Liver (tissue), 9 donors: ENCODE data around the gene ANKRD53. TPM values are rescaled to one million over a fixed set of nuclear protein-coding genes. Genes with fewer than 3 reads are reported as not detected.

ENCODE experiments used
- DNase-seq: peaks from one replicate; pipeline ENCODE4 v3.0.0-alpha.2; 2017; ENCODE audit warnings: low spot score
- H3K27ac ChIP-seq, 2 donors: one replicate each; pipeline ENCODE4 v1.7.0; 2013; ENCODE audit warnings: inconsistent platforms in 2 of 2, low read length in 2 of 2, control low read depth in 1 of 2, low read depth in 1 of 2, mild to moderate bottlenecking in 1 of 2
- H3K27me3 ChIP-seq, 4 donors: one replicate each; pipeline versions ENCODE4 v1.6.1 to v1.7.0; 2013; ENCODE audit warnings: low read length in 3 of 4, inconsistent platforms in 1 of 4, mild to moderate bottlenecking in 1 of 4, moderate library complexity in 1 of 4; ENCODE audit not compliant: control insufficient read depth in 4 of 4, insufficient read depth in 4 of 4
- H3K36me3 ChIP-seq, 4 donors: one replicate each; pipeline versions ENCODE4 v1.6.1 to v1.7.0; 2013; ENCODE audit warnings: low read length in 3 of 4, mild to moderate bottlenecking in 3 of 4, low read depth in 1 of 4, moderate library complexity in 1 of 4; ENCODE audit not compliant: control insufficient read depth in 4 of 4, insufficient read depth in 3 of 4
- H3K4me1 ChIP-seq, 4 donors: one replicate each; pipeline versions ENCODE4 v1.6.1 to v1.7.0; 2013; ENCODE audit warnings: low read length in 3 of 4, mild to moderate bottlenecking in 3 of 4, moderate library complexity in 1 of 4; ENCODE audit not compliant: control insufficient read depth in 4 of 4, insufficient read depth in 4 of 4
- H3K4me3 ChIP-seq, 3 donors: one replicate each; pipeline versions ENCODE4 v1.6.1 to v1.7.0; 2013; ENCODE audit warnings: low read length in 3 of 3, control low read depth in 1 of 3, low read depth in 1 of 3, mild to moderate bottlenecking in 1 of 3
- H3K9ac ChIP-seq, 2 donors: one replicate each; pipeline ENCODE4 v1.7.0; 2013; ENCODE audit warnings: low read length in 2 of 2, mild to moderate bottlenecking in 2 of 2, moderate library complexity in 2 of 2, control low read depth in 1 of 2, low read depth in 1 of 2
- H3K9me3 ChIP-seq, 4 donors: one replicate each; pipeline versions ENCODE4 v1.6.1 to v1.7.0; 2013; ENCODE audit warnings: low read length in 3 of 4; ENCODE audit not compliant: control insufficient read depth in 4 of 4
- ATF3 ChIP-seq: IDR thresholded peaks from 2 replicates; pipeline ENCODE4 v1.6.1; 2016; ENCODE audit warnings: antibody characterized with exemption
- EGR1 ChIP-seq, 2 donors: IDR thresholded peaks; 2 replicates each; pipeline ENCODE4 v1.6.1; 2016 to 2018; ENCODE audit warnings: antibody characterized with exemption in 2 of 2, low read depth in 2 of 2
- FOXA1 ChIP-seq: IDR thresholded peaks from 2 replicates; pipeline ENCODE4 v1.6.1; 2016; ENCODE audit warnings: antibody characterized with exemption
- FOXA2 ChIP-seq: IDR thresholded peaks from 2 replicates; pipeline ENCODE4 v1.6.1; 2016; ENCODE audit warnings: antibody characterized with exemption
- GABPA ChIP-seq, 2 donors: IDR thresholded peaks in 1 of 2; conservative IDR thresholded peaks in 1 of 2; 2 replicates each; pipeline ENCODE4 v1.6.1; 2016; ENCODE audit warnings: antibody characterized with exemption in 2 of 2, mild to moderate bottlenecking in 1 of 2, moderate library complexity in 1 of 2
- HNF4A ChIP-seq, 2 donors: conservative IDR thresholded peaks; 2 replicates each; pipeline ENCODE4 v1.6.1; 2016; ENCODE audit warnings: antibody characterized with exemption in 2 of 2, mild to moderate bottlenecking in 2 of 2
- JUND ChIP-seq, 2 donors: IDR thresholded peaks; 2 replicates each; pipeline ENCODE4 v1.6.1; 2016; ENCODE audit warnings: antibody characterized with exemption in 2 of 2
- MAX ChIP-seq: IDR thresholded peaks from 2 replicates; pipeline ENCODE4 v1.6.1; 2016; ENCODE audit warnings: antibody characterized with exemption
- NR2F2 ChIP-seq: IDR thresholded peaks from 2 replicates; pipeline ENCODE4 v1.6.1; 2016; ENCODE audit warnings: antibody characterized with exemption
- RAD21 ChIP-seq, 2 donors: IDR thresholded peaks; 2 replicates each; pipeline ENCODE4 v1.6.1; 2016; ENCODE audit warnings: antibody characterized with exemption in 2 of 2, mild to moderate bottlenecking in 2 of 2
- SP1 ChIP-seq: IDR thresholded peaks from 2 replicates; pipeline ENCODE4 v1.6.1; 2018; ENCODE audit warnings: antibody characterized with exemption, mild to moderate bottlenecking
- TAF1 ChIP-seq: conservative IDR thresholded peaks from 2 replicates; pipeline ENCODE4 v1.6.1; 2016; ENCODE audit warnings: antibody characterized with exemption, mild to moderate bottlenecking
- YY1 ChIP-seq: IDR thresholded peaks from 2 replicates; pipeline ENCODE4 v1.6.1; 2016; ENCODE audit warnings: antibody characterized with exemption, mild to moderate bottlenecking
- ZBTB33 ChIP-seq: IDR thresholded peaks from 2 replicates; pipeline ENCODE4 v1.6.1; 2016; ENCODE audit warnings: antibody characterized with exemption
- WGBS: extraction: QIAGEN DNeasy Blood & Tissue Kit; methylation state at CpG from one replicate; pipeline ENCODE4 v1.1.7; 2013; 5-methylcytosine and 5-hydroxymethylcytosine counted together
- polyA plus RNA-seq, 2 donors: library from polyadenylated mRNA; stranded (reverse) in 1 of 2; unstranded in 1 of 2; fragments of 200-250 nt in 1 of 2; fragments of >200 nt in 1 of 2; fragmentation: Nextera tagmentation in 1 of 2; extraction: Ambion mirVana in 1 of 2; gene quantifications; one replicate each; pipeline versions ENCODE4 v1.2.1 to v1.2.3, GENCODE V29; 2013 to 2015
- total RNA-seq, 2 donors: library from RNA; depleted of rRNA; stranded (reverse); fragments of >200 nt; gene quantifications; one replicate each; pipeline ENCODE4 v1.2.3, GENCODE V29; 2014
- TF ChIP-seq, protein P1 (sequence below): IDR thresholded peaks from 2 replicates; pipeline ENCODE4 v1.6.1; 2016; ENCODE audit warnings: antibody characterized with exemption, mild to moderate bottlenecking
- TF ChIP-seq, protein P2 (sequence below): fragments of 150-350 bp; IDR thresholded peaks from 2 replicates; pipeline ENCODE4 v1.5.1; 2017; ENCODE audit warnings: improper control_type of control experiment, low read depth, low read length; ENCODE audit not compliant: missing input control
- donor health status: healthy.
- donor health status: healthy.
- donor health status: healthy.
- donor health status: healthy.
- donor health status: healthy.

Gene ANKRD53
- total and polyA plus RNA-seq, 4 donors = 0.29 to 0.50 (median 0.39) TPM

DNA sequence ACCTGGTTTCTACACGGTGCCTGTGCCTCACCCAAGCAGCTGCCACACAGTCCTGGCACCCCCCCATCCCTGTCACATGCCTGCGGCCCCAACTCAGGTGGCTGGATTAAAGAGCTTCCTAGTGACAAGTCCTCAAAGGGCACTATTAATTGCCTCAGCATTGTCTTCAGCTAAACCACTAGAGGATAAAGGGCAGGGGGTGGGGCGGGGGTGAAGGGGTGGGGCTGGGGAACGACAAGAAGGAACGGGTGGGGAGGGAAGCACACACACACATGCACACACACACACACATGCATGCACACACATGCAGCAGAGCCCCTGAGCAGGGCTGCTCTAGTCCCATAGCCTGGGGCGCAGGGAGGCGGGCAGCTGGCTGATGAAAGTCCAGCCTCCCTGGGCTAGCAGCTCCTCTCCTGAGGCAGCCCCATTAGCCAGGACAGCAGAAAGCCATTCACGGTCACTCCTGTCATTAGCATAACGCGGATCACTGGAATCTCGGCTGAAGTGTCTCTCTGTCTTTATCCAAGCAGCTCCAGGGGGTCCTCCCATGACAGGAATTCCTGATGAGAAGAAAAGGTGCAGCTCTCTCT lies 23.6 kb downstream of the ANKRD53 start:
- Histone ChIP-seq H3K27ac (no peak overlapping the region), H3K9ac (no peak overlapping the region), H3K9me3 (no peaks in the 10 kb centered on the region), H3K4me3 (no peak overlapping the region), H3K4me1 (peaks cover 0 to 4% (median 2%) of the 10 kb centered on the region in 4 donors), H3K36me3 (no peaks in the 10 kb centered on the region), H3K27me3 (no peaks in the 10 kb centered on the region)
- DNase-seq = no peak
- 50% methylated on average over 11 of the region's 11 CpGs for WGBS
- TF ChIP-seq GABPA (IDR thresholded peaks at IDR 0.05 in 1 of 2, conservative IDR thresholded peaks at IDR 0.05 in 1 of 2) = no peak
- TF ChIP-seq RAD21 (IDR thresholded peaks at IDR 0.05) = no peak
- TF ChIP-seq ATF3 = no peak
- no peak for TF ChIP-seq JUND (IDR thresholded peaks at IDR 0.05)
- no peak for TF ChIP-seq TAF1
- no peak for TF ChIP-seq ZBTB33
- no peak for TF ChIP-seq YY1
- TF ChIP-seq HNF4A (conservative IDR thresholded peaks at IDR 0.05) = no peak
- no peak for TF ChIP-seq EGR1 (IDR thresholded peaks at IDR 0.05; ENCODE audit: low read depth in 2 of 2)
- TF ChIP-seq FOXA1 = no peak
- no peak for TF ChIP-seq NR2F2
- TF ChIP-seq SP1 = no peak
- no peak for TF ChIP-seq MAX
- TF ChIP-seq, protein P1, sequence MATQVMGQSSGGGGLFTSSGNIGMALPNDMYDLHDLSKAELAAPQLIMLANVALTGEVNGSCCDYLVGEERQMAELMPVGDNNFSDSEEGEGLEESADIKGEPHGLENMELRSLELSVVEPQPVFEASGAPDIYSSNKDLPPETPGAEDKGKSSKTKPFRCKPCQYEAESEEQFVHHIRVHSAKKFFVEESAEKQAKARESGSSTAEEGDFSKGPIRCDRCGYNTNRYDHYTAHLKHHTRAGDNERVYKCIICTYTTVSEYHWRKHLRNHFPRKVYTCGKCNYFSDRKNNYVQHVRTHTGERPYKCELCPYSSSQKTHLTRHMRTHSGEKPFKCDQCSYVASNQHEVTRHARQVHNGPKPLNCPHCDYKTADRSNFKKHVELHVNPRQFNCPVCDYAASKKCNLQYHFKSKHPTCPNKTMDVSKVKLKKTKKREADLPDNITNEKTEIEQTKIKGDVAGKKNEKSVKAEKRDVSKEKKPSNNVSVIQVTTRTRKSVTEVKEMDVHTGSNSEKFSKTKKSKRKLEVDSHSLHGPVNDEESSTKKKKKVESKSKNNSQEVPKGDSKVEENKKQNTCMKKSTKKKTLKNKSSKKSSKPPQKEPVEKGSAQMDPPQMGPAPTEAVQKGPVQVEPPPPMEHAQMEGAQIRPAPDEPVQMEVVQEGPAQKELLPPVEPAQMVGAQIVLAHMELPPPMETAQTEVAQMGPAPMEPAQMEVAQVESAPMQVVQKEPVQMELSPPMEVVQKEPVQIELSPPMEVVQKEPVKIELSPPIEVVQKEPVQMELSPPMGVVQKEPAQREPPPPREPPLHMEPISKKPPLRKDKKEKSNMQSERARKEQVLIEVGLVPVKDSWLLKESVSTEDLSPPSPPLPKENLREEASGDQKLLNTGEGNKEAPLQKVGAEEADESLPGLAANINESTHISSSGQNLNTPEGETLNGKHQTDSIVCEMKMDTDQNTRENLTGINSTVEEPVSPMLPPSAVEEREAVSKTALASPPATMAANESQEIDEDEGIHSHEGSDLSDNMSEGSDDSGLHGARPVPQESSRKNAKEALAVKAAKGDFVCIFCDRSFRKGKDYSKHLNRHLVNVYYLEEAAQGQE = no peak

GRCh38 chr2:71003396-71003795 lies 25.0 kb downstream of the ANKRD53 start:
- Histone ChIP-seq H3K27ac (no peak overlapping the region), H3K4me3 (no peak overlapping the region), H3K36me3 (no peaks in the 10 kb centered on the region), H3K4me1 (peaks cover 0 to 4% (median 2%) of the 10 kb centered on the region in 4 donors), H3K9ac (no peak overlapping the region), H3K9me3 (no peaks in the 10 kb centered on the region), H3K27me3 (no peaks in the 10 kb centered on the region)
- WGBS = 81% methylated on average over 6 of the region's 6 CpGs
- no peak for TF ChIP-seq FOXA2
- TF ChIP-seq GABPA (IDR thresholded peaks at IDR 0.05 in 1 of 2, conservative IDR thresholded peaks at IDR 0.05 in 1 of 2) = no peak
- no peak for TF ChIP-seq FOXA1
- no peak for TF ChIP-seq JUND (IDR thresholded peaks at IDR 0.05)
- TF ChIP-seq, protein P1 = no peak
- TF ChIP-seq, protein P2, sequence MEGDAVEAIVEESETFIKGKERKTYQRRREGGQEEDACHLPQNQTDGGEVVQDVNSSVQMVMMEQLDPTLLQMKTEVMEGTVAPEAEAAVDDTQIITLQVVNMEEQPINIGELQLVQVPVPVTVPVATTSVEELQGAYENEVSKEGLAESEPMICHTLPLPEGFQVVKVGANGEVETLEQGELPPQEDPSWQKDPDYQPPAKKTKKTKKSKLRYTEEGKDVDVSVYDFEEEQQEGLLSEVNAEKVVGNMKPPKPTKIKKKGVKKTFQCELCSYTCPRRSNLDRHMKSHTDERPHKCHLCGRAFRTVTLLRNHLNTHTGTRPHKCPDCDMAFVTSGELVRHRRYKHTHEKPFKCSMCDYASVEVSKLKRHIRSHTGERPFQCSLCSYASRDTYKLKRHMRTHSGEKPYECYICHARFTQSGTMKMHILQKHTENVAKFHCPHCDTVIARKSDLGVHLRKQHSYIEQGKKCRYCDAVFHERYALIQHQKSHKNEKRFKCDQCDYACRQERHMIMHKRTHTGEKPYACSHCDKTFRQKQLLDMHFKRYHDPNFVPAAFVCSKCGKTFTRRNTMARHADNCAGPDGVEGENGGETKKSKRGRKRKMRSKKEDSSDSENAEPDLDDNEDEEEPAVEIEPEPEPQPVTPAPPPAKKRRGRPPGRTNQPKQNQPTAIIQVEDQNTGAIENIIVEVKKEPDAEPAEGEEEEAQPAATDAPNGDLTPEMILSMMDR = no peak
- no peak for TF ChIP-seq NR2F2
- TF ChIP-seq SP1 = no peak
- no peak for TF ChIP-seq EGR1 (IDR thresholded peaks at IDR 0.05; ENCODE audit: low read depth in 2 of 2)
- TF ChIP-seq MAX = no peak
- DNase-seq = no peak
